NCI-H1930 (cell line): Measurements from ENCODE around the gene NYNRIN.

Source experiments
- DNase-seq, 2 experiments: peaks; one replicate each; lab custom pipeline; 2025; lab: John Stamatoyannopoulos, UW

Gene NYNRIN

DNA sequence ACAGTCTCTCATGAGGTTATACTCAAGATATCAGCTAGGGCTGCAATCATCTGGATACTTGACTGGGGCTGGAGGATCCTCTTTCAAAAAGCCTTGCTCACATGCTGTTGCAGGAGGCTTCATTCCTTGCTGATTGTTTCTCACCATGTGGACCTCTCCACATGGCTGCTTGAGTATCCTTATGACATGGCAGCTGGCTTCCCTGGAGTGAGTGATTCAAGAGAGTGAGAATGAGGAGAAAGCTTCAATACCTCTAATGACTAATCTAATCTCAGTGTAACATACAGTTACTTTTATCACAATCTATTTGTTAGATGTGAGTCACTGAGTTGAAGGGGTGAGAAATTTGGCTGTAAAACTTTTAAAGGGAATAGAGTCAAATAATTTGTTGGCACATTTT, 58.2 kb downstream of the NYNRIN start:
- DNase-seq = no peak

DNA sequence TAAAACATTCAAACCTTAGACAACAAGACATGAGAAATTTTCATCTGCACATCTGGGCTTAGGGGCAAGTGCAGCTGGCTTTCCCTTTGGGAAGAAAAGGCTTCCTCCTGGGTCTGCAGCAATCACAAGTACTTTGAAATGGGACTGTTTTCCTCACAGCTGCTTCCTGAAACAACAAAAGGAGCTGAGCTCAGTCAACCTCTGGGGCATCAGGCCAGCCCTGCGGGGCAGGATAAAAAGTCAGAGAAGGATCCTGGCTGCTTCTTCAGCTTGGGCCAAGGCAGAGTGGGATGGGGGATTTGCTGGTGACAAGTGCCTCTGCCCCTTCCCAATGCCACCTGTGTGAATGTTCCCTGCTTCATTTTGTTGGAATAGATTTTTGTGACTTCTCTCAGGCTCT, 59.9 kb downstream of the NYNRIN start:
- no peak for DNase-seq

DNA sequence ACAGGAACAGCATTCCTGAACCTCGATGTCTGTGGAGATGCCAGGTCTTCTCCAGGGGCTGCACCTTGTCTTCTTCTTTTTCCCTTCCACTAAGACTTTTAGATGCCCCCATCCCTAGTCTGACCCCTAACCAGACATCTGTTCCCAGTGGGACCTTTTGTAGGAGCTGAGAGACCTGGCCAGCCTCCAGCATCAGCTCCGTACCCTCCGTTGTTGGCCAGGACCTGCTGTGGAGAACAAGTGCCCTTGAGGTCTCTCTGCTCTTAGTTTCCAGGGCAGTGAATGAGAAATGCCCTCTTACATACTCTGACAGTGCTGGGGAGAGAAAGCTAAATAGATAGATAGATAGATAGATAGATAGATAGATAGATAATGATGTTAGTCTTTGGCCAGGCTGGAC, 60.5 kb downstream of the NYNRIN start:
- DNase-seq = no peak

DNA sequence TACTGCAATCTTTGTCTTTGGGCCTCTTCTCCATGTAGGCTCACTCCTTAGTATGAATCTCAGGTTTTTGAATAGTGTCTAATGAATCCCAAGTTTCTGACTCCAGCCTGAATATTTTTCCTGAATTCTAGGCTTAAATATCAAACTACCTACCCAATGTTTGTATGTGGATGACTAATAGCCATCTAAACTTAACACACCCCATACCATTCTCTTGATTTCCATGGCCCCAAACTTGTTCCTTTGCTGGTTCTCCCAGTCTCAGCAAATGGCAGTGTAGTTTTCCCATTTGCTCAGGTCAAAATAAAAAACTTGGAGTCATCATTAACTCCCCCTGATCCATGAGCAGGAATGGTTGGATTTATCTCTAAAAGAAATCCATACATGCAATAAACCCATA, 62.5 kb downstream of the NYNRIN start:
- no peak for DNase-seq

DNA sequence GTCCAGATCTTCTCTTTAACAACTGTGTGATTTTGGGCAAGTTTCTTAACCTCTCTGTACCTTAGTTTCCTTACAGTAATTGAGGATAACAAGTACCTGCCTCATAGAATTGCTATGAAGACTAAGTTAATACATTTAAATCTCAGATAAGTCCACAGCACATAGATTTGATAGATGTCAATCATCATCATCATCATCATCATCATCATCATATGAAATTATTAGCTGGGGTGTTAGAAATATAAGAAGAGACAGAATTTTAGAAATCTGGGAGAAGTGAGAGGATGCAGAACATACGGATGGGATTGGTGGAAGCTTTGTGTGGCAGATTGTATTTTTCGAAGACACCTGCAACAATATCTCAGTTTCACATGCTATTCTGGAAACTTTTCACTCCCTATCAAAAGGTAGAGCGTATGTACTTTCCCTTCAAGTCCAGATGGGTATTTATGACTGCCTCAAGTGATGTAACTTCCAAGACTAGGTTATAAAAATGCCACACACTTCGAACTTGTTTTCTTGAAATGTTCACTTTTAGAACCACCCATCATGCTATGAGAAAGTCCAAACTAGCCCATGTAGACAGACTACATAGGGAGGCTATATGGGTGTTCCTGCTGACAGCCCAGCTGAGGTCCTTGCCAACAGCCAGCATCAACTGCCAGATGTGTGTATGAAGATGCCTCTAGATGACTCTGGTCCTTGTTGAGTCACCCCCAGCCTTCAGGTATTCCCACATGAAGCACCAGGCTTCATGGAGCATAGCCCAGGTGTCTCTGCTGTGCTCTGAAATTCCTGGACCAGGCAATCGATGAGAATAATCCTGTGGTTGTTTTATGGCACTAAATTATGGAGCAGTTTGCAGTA, 64.4 kb downstream of the NYNRIN start:
- DNase-seq = no peak

DNA sequence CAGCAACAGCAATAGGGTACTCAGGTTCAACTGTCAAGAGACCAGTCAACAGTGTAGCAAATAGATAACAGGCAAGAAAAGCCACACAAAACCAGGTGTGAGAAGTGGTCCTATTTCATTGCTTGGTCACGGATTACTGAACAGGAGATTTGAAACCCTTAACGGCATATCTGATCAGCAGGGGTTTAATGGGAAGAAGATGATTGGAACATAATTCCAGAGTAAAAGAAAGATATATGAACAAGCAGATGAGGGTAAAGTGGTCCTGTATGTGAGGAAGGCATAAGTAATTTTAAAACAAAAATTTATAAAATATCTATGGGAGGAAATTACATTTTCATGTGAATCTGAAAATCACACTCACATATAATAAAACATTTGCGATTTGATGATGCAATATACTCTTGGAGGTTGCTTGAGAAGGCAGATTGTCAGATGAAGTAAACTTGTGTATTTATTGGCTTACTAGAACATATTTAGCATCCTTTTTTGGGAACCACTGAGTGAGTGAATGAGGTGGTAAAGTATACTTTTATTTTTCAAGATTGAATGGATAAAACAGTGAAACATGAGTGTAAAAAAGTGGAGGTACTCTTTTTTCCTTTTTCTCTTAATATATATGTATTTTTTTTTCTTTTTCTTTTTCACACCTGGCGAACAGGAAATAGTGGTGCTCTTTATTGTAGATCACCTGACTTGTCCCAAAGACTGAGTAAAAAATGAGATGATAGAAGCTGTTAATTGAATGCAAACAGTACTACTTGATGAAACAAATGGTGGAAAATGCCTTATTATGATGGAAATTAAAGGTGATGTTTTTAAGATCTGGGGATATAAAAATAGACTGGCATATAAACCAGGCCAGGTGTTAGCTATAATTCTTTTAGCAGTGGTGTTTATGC, 65.3 kb downstream of the NYNRIN start:
- no peak for DNase-seq

DNA sequence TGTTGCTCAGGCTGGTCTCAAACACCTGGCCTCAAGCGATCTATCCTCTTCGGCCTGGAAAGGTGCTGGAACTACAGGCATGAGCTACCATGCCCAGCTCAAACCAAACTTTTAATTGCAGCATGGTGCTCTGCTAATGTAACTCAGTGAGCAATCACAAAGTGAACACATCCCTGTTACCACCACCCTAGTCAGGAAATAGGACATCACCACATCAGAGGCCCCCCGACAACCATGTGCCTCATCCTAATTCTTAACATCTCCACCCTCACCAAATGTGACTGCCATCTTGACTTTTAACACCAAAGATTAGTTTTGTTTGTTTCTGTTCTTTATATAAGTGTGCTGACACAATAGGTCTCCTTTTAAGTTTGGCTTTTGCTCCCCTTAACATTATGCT, 66.6 kb downstream of the NYNRIN start:
- no peak for DNase-seq

DNA sequence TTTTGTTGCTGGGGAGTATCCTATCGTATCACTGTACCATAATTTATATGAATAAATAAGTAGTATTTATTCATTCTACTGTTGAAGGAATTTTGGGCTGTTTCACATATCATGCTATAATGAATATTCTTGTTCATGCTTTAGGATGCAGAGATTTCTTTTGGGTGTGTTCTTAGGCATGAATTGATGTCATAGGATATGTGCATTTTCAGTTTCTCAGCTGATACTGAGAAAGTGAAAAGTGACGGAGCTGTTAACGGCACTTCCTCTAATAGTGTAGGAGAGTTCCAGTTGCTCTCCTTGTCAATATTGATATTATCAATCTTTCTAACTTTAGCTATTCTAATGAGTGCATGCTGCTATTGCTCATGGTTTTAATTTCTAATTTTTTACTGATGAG, 67.0 kb downstream of the NYNRIN start:
- DNase-seq = no peak
